Measurements from ENCODE around the gene HMOX1.

Gene HMOX1

DNA sequence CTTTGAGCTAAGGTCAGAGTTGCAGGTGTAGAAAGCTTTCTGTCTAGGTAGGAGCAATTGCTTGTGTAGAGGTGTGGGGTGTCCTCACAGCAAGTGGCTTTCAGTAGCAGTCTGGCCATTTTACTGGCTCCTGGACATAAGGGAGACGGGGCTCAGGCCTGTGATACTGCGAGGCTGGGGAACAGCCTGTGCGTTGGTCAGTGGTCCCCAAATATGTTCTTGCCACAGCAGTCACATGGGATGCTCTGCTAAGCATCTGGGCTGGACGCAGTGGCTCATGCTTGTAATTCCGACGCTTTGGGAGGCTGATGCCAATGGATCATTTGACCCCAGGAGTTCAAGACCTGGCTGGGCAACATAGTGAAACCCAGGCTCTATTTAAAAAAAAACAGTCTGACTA is 21.0 kb downstream of the HMOX1 start:
- peak overlapping the region; percentile 82 for H3K4me3 ChIP-seq (ENCODE audit: low read depth, low read length)
- no peak for DNase-seq (ENCODE audit: low read depth)
- TF ChIP-seq, protein P1, sequence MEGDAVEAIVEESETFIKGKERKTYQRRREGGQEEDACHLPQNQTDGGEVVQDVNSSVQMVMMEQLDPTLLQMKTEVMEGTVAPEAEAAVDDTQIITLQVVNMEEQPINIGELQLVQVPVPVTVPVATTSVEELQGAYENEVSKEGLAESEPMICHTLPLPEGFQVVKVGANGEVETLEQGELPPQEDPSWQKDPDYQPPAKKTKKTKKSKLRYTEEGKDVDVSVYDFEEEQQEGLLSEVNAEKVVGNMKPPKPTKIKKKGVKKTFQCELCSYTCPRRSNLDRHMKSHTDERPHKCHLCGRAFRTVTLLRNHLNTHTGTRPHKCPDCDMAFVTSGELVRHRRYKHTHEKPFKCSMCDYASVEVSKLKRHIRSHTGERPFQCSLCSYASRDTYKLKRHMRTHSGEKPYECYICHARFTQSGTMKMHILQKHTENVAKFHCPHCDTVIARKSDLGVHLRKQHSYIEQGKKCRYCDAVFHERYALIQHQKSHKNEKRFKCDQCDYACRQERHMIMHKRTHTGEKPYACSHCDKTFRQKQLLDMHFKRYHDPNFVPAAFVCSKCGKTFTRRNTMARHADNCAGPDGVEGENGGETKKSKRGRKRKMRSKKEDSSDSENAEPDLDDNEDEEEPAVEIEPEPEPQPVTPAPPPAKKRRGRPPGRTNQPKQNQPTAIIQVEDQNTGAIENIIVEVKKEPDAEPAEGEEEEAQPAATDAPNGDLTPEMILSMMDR (IDR thresholded peaks at IDR 0.05; ENCODE audit: low read depth, low read length): no peak
- TF ChIP-seq, protein P2, sequence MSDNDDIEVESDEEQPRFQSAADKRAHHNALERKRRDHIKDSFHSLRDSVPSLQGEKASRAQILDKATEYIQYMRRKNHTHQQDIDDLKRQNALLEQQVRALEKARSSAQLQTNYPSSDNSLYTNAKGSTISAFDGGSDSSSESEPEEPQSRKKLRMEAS (IDR thresholded peaks at IDR 0.05; ENCODE audit: low read depth, low read length): no peak
- TF ChIP-seq POLR2A (IDR thresholded peaks at IDR 0.05; ENCODE audit: extremely low read depth, insufficient read length) (no peak), MYC (IDR thresholded peaks at IDR 0.05; ENCODE audit: low read depth, low read length) (no peak)

DNA sequence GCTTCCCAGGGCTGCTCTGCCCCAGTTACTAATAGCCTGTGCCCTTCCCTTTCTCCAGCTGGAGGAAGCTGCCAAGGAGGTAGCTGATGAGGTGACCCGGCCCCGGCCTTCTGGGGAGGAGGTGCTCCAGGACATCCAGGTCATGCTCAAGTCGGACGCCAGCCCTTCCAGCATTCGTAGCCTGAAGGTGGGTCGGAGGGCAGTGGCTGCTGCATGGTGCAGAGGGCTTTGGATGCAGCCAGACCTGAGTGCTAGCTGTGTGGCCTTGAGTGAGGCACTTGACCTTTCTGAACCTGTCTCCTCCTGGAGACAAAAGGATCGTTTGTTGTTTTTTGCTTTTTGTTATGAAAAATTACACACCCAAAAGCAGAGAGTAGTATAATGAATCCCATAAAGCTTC is 22.5 kb downstream of the HMOX1 start:
- TF ChIP-seq, protein P1 (IDR thresholded peaks at IDR 0.05; ENCODE audit: low read depth, low read length): no peak
- TF ChIP-seq MYC (IDR thresholded peaks at IDR 0.05; ENCODE audit: low read depth, low read length): no peak
- no peak for TF ChIP-seq POLR2A (IDR thresholded peaks at IDR 0.05; ENCODE audit: extremely low read depth, insufficient read length)
- TF ChIP-seq, protein P2 (IDR thresholded peaks at IDR 0.05; ENCODE audit: low read depth, low read length): no peak

DNA sequence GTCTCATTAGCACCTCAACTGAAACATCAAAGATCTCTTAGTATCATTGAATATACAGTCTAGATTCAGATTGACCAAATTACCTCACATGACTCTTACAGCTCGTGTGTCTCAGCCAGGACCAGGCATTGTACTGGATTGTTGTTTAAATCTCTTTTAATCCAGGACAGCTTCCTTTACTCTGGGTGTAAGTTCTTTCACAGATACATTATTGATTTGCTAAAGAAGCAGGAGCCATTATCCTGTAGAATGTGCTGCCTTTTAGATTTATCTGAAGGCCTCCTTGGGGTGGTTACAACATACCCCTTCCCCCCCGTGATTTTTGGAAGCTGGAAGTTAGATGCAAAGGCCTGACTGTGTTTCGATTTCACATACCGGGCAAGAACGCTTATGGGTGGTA is 23.3 kb downstream of the HMOX1 start:
- TF ChIP-seq MYC (IDR thresholded peaks at IDR 0.05; ENCODE audit: low read depth, low read length) (no peak), POLR2A (IDR thresholded peaks at IDR 0.05; ENCODE audit: extremely low read depth, insufficient read length) (no peak)
- TF ChIP-seq, protein P1 (IDR thresholded peaks at IDR 0.05; ENCODE audit: low read depth, low read length): no peak
- TF ChIP-seq, protein P2 (IDR thresholded peaks at IDR 0.05; ENCODE audit: low read depth, low read length): no peak
- H3K4me3 ChIP-seq (ENCODE audit: low read depth, low read length): no peak overlapping the region
- no peak for DNase-seq (ENCODE audit: low read depth)

More for the DNA sequence above, 22.5 kb downstream of the HMOX1 start:
- no peak for DNase-seq (ENCODE audit: low read depth)
- H3K4me3 ChIP-seq (ENCODE audit: low read depth, low read length): no peak overlapping the region

DNA sequence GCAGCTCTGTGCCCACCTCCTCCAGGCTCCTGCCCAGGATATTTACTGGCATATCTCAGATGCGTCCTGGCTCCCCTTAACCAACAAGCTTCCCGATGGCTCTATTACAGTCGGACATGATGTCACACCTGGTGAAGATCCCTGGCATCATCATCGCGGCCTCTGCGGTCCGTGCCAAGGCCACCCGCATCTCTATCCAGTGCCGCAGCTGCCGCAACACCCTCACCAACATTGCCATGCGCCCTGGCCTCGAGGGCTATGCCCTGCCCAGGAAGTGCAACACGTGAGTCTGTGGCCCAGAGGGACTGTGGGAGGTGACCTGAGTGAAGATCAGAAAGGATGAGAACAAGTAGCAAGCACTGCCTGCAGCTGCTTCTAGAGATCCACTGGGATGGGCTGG is 25.5 kb downstream of the HMOX1 start:
- H3K4me3 ChIP-seq (ENCODE audit: low read depth, low read length): no peak overlapping the region
- no peak for DNase-seq (ENCODE audit: low read depth)
- TF ChIP-seq MYC (IDR thresholded peaks at IDR 0.05; ENCODE audit: low read depth, low read length): no peak
- TF ChIP-seq, protein P2 (IDR thresholded peaks at IDR 0.05; ENCODE audit: low read depth, low read length): no peak
- TF ChIP-seq POLR2A (IDR thresholded peaks at IDR 0.05; ENCODE audit: extremely low read depth, insufficient read length): no peak
- TF ChIP-seq, protein P1 (IDR thresholded peaks at IDR 0.05; ENCODE audit: low read depth, low read length): no peak

DNA sequence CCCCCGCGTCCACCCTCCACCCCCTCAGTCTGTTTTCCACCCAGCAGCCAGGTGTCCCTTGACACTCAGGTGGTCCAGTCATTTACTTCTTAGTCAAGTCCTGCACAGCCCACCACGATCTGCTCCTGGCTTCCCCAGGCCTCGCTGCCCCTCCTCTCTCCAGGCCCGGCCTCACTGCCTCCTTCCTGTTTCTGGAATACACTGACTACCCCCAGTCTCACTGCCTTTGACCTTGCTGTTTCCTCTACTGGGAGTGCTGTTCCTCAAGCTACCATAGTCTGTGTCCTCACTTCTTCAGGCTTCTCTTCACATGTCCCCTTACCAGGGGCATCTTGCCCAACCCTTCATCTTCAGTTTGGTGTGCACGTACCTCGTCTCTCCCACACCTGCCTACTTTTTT is 26.5 kb downstream of the HMOX1 start:
- TF ChIP-seq, protein P2 (IDR thresholded peaks at IDR 0.05; ENCODE audit: low read depth, low read length): no peak
- TF ChIP-seq MYC (IDR thresholded peaks at IDR 0.05; ENCODE audit: low read depth, low read length): no peak
- no peak for DNase-seq (ENCODE audit: low read depth)
- no peak overlapping the region for H3K4me3 ChIP-seq (ENCODE audit: low read depth, low read length)

DNA sequence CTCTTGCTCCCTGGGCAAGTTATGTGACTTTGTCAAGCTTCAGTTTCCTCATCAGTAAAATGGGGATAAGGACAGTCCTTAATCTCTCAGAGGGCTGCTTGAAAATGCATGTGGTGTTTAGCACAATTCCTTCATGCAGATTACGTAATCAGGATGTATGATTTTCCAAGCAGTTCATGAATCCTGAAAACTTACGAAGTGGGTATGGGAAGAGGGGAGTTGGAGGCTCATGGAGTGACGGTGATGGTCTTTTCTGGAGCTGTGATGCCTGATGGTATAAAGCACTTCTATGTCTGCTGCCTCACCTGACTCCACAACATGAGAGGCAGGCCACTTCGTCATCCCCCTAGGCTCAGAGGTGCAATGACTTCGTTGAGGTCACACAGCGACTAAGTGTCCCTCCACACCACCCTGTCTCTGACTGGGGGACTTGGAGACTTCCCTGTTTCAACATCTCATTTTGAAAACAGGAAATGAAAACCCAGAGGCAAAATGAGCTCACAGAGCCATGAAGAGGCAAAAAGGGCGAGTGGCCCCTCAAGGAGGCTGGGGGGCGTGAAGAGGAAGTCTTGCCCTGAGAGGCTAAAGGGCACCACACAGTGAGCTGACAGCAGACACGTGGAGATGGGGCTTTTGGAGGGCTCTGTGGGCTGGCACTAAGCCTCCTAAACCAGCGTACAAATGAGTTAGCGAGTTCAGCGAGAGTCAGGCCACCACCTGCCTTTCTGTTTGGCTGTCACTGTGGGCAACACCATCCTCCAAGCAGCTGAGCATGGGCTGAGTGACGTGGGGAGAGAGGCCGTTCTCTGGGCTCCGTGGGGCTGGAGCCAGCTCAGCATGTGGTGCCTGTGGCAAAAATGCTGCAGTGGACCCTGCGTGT is 29.1 kb downstream of the HMOX1 start:
- TF ChIP-seq, protein P1 (IDR thresholded peaks at IDR 0.05; ENCODE audit: low read depth, low read length): no peak
- peak; percentile 81 for TF ChIP-seq MYC (IDR thresholded peaks at IDR 0.05; ENCODE audit: low read depth, low read length)
- no peak for TF ChIP-seq POLR2A (IDR thresholded peaks at IDR 0.05; ENCODE audit: extremely low read depth, insufficient read length)
- TF ChIP-seq, protein P2 (IDR thresholded peaks at IDR 0.05; ENCODE audit: low read depth, low read length): peak; percentile 91
- peak; percentile 93 for DNase-seq (ENCODE audit: low read depth)
- H3K4me3 ChIP-seq (ENCODE audit: low read depth, low read length): no peak overlapping the region

Measured in NB4 (cell line).